Duodenal mucosa (tissue), 2 donors: ENCODE results near the gene TDP2.
"Not testable (repeated sequence)": the region's sequence is repeated elsewhere in the genome, so short reads cannot be mapped to it uniquely, and the experiment has no call there.

ENCODE experiments used
- H3K27ac ChIP-seq: one replicate; pipeline ENCODE4 v1.7.0; 2013; ENCODE audit warnings: low read depth, low read length
- H3K27me3 ChIP-seq, 2 donors: one replicate each; pipeline ENCODE4 v1.7.0; 2013; ENCODE audit warnings: low read length in 2 of 2, control low read depth in 1 of 2; ENCODE audit not compliant: insufficient read depth in 2 of 2, control insufficient read depth in 1 of 2
- H3K36me3 ChIP-seq, 2 donors: one replicate each; pipeline ENCODE4 v1.7.0; 2013; ENCODE audit warnings: low read length in 2 of 2, control low read depth in 1 of 2; ENCODE audit not compliant: insufficient read depth in 2 of 2, control insufficient read depth in 1 of 2
- H3K4me1 ChIP-seq, 2 donors: one replicate each; pipeline ENCODE4 v1.7.0; 2013; ENCODE audit warnings: low read length in 2 of 2, control low read depth in 1 of 2; ENCODE audit not compliant: insufficient read depth in 2 of 2, control insufficient read depth in 1 of 2
- H3K4me3 ChIP-seq, 2 donors: one replicate each; pipeline ENCODE4 v1.7.0; 2013; ENCODE audit warnings: low read length in 2 of 2, low read depth in 1 of 2
- H3K9ac ChIP-seq, 2 donors: one replicate each; pipeline ENCODE4 v1.7.0; 2013; ENCODE audit warnings: low read length in 2 of 2, low read depth in 1 of 2
- H3K9me3 ChIP-seq, 2 donors: one replicate each; pipeline ENCODE4 v1.7.0; 2013; ENCODE audit warnings: low read length in 2 of 2, control low read depth in 1 of 2; ENCODE audit not compliant: control insufficient read depth in 1 of 2

The TDP2 gene, protein sequence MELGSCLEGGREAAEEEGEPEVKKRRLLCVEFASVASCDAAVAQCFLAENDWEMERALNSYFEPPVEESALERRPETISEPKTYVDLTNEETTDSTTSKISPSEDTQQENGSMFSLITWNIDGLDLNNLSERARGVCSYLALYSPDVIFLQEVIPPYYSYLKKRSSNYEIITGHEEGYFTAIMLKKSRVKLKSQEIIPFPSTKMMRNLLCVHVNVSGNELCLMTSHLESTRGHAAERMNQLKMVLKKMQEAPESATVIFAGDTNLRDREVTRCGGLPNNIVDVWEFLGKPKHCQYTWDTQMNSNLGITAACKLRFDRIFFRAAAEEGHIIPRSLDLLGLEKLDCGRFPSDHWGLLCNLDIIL

DNA sequence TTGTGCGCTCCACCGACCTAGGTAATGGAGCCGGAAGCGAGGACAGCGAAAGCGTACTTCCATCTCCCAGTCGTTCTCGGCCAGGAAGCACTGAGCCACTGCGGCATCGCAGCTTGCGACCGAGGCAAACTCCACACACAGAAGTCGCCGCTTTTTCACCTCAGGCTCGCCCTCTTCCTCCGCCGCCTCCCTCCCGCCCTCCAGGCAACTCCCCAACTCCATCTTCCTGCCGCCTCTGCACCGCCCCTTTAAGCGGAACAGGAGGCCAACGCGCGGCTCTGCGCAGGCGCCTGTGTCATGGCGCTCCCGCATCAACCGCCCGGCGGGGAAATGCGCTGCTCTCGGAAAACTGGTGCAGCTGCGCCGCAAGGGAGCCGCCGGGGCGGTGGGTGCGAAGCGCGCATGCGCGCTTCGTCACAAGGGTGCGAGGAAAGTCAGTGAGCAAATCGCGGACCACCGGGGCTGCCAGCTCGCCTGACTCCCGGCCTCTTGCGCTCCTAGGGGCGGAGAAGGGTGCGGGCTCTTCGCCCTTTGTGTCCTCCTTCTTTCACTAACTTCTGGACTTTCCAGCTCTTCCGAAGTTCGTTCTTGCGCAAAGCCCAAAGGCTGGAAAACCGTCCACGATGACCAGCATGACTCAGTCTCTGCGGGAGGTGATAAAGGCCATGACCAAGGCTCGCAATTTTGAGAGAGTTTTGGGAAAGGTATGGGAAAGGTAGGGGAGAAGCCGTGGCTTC is at the start of gene TDP2, which contains the start of gene ACOT13:
TSS of gene TDP2 (minus strand) at position 259 of the 737 bp plus-strand sequence. CDS start at position 222, 37 bp downstream.
TSS of gene ACOT13 (plus strand) at position 437 of the 737 bp plus-strand sequence. CDS start at position 624, 187 bp downstream.
- Histone ChIP-seq H3K36me3 (peaks cover 0 to 15% of the 10 kb centered on the region in 2 donors), H3K27me3 (no peaks in the 10 kb centered on the region), H3K9me3 (peaks cover 2 to 9% of the 10 kb centered on the region in 2 donors), H3K9ac (peak within 1 kb of the TSS; percentile 92 to 100), H3K4me3 (peak within 1 kb of the TSS; percentile 95 to 96), H3K4me1 (peaks cover 29 to 43% of the 10 kb centered on the region in 2 donors), H3K27ac (peak within 1 kb of the TSS; percentile 88)

DNA sequence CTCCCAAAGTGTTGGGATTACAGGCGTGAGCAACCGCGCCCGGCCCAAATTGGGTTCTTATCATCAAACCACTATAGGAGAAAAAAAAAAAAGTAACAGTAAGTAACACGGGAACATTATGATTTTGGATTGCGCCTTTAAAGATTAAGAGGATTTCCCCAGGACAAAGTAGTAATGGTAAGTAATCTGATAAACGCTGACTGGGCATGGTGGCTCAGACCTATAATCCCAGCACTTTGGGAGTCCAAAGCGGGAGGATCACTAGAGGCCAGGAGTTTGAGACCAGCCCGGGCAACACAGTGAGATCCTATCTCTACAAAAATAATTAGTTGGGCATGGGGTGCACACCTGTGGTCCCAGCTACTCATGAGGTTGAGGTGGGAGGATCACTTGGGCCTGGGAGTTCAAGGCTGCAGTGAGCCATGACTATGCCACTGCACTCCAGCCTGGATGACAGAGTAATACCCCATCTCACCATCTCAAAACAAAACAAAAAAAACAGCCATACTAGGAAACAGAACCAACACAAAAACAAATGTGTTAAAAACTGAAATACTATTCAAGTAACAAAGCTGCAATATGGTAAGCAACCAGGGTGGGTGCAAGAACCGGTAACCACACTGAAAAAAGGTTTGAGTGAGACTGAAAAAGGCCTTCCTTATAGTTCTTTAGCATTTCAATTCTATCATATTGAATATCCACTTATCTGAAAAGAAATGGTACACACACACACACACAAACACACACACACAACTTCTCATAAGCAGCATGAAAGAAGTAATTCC is 44.0 kb upstream of the TDP2 start:
- H3K9ac ChIP-seq, result no peak overlapping the region
- H3K4me1 ChIP-seq, result peaks cover 10 to 20% of the 10 kb centered on the region in 2 donors
- no peaks in the 10 kb centered on the region for H3K27me3 ChIP-seq

DNA sequence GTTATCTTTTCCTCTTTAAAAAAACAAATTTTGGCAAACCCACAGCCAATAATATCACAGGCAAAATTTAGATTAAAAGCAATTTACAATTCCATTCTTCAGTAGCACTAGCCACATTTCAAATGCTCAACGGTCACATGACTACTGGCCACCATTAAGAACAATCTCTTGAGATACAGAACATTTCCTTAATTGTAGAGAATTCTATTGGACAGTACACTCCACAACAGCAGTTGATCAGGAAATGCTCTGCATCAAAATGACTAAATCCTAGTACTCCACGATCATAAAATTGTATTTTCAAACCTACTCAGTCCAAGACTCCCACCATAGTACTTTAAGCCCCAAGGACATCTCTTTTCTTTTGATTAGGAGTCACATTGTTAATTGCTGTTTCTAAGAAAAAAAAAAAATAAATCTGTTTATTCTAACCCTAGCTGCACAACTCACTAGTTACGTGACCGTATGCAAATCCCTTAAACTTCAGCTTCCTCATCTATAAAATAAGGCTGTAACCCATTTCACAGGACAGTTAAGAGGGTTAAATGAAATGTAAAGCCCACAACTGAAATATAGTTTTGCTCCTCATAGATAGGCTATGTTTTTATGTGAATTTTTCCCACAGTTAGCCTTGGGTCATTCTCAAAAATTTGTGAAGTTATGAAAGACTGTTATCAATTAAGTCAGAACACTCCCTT is 42.5 kb upstream of the TDP2 start:
- H3K4me1 ChIP-seq, result peaks cover 0 to 9% of the 10 kb centered on the region in 2 donors
- no peaks in the 10 kb centered on the region for H3K9me3 ChIP-seq
- H3K4me3 ChIP-seq, result no peak overlapping the region
- peaks cover 51 to 98% of the 10 kb centered on the region in 2 donors for H3K36me3 ChIP-seq
- H3K27me3 ChIP-seq, result no peaks in the 10 kb centered on the region
- no peak overlapping the region for H3K27ac ChIP-seq
- no peak overlapping the region for H3K9ac ChIP-seq

More for the DNA sequence above, 44.0 kb upstream of the TDP2 start:
- no peaks in the 10 kb centered on the region for H3K9me3 ChIP-seq
- no peak overlapping the region for H3K27ac ChIP-seq
- H3K36me3 ChIP-seq, result peaks cover 47 to 99% of the 10 kb centered on the region in 2 donors
- H3K4me3 ChIP-seq, result no peak overlapping the region

DNA sequence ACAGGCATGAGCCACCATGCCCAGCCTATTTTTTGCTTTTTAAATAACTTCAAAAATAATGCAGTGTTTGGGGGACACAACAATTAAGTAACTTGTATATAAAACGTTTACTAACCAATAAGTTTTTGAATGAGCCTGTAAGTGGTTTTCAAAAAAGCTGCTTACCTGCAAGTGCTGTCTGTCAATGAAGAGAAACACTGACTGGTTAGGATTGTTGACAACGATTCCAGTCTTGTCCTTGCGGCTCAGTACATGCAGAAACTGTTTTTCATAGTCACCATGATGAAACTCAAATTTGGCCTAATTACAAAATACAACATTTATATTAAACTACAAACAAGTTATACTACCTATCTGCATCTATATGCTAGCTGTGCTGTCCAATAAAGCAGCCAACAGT is 41.9 kb upstream of the TDP2 start:
- Histone ChIP-seq H3K9me3 (no peaks in the 10 kb centered on the region), H3K4me3 (no peak overlapping the region)

DNA sequence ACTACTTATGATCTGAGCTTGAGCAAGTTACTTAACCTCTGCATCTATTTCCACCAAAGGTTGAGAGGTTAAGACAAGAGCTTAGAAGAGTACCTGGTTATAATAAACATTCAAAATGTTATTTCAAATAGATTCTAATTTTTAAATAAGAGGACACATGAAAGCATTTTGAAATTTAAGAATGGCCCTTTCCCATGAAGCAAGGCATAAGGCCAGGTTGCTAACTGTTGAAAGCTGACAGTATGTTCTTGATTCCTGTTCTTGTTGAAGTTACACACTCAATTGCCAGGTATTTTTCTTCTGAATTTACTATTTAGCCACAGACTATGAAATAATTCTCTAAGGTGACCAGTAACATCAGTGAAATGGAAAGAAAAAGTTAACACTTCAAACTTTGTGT is 37.8 kb upstream of the TDP2 start:
- Histone ChIP-seq H3K9ac (no peak overlapping the region), H3K4me1 (no peaks in the 10 kb centered on the region)

More for the DNA sequence above, 41.9 kb upstream of the TDP2 start:
- Histone ChIP-seq H3K4me1 (peaks cover 0 to 9% of the 10 kb centered on the region in 2 donors), H3K27ac (no peak overlapping the region), H3K9ac (no peak overlapping the region), H3K36me3 (peaks cover 46 to 98% of the 10 kb centered on the region in 2 donors), H3K27me3 (no peaks in the 10 kb centered on the region)

DNA sequence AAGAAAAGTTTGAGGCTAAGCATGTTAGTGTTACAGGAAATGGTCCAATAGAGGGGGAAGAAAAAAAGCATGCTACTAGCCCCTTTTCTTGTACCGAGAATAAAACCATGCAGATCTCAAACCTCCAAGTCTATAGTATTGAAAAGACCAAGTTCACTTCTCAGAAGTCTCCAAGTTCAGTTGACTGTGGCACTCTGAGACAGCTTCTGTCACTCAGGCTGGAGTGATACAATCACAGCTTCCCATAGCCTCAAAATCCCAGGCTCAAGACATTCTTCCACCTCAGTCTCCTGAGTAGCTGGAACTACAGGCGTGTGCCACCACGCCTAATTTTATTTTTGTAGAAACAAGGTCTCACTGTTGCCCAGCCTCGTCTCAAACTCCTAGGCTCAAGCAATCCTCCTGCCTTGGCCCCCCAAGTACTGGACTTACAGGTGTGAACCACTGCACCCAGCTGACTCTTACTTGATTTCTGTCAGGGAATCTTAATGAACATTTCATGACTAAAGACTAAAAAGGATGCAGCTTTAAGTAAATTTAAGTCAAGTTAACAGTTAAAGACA is 36.1 kb upstream of the TDP2 start:
- peaks cover 30 to 58% of the 10 kb centered on the region in 2 donors for H3K36me3 ChIP-seq
- H3K4me3 ChIP-seq, result no peak overlapping the region
- H3K9ac ChIP-seq, result no peak overlapping the region
- H3K27ac ChIP-seq, result no peak overlapping the region
- H3K27me3 ChIP-seq, result no peaks in the 10 kb centered on the region
- H3K4me1 ChIP-seq, result no peaks in the 10 kb centered on the region
- no peaks in the 10 kb centered on the region for H3K9me3 ChIP-seq

More for the DNA sequence above, 37.8 kb upstream of the TDP2 start:
- Histone ChIP-seq H3K9me3 (no peaks in the 10 kb centered on the region), H3K27me3 (no peaks in the 10 kb centered on the region), H3K36me3 (peaks cover 40 to 74% of the 10 kb centered on the region in 2 donors), H3K27ac (no peak overlapping the region), H3K4me3 (no peak overlapping the region)

DNA sequence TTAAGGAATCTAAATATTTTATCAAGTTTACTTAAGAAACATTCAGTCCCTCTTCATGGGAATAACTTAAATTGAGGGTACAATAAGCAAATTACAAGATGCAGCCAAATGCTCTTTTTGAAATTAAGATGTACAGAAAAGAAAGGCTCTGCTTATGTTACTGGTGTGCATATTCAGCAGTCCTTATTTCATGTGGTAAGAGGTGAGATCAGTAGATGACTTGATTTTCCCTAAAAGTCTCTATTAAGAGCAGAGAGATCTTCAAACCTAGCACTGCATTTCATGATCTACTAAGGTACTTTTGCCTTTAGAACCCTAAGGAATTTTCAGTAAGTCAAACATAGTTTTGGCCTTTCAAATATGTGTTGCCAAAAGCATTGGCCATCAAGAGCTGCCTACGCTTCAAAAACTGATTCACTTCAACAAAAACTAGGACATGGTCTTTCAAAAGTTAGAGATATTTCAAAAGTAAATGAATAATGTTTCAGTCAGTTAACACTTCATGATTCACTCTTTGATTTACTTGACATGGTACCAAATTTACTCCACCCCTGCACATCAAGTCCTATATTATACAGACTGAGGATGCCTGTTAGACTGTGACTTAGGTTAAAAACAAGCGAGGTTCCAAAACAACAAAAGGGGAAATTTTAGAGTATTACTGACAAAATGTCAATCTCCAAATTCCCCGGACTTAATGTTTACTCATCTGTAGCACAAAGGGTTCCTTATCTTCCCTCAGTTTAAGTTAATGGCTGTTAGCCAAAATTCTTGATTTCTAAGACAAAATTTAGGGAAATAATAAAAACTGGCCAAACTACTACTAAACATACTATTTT is 33.0 kb upstream of the TDP2 start:
- H3K9me3 ChIP-seq, result no peaks in the 10 kb centered on the region
- no peak overlapping the region for H3K9ac ChIP-seq
- H3K4me3 ChIP-seq, result no peak overlapping the region
- H3K36me3 ChIP-seq, result peaks cover 13 to 29% of the 10 kb centered on the region in 2 donors
- no peak overlapping the region for H3K27ac ChIP-seq
- no peaks in the 10 kb centered on the region for H3K4me1 ChIP-seq
- no peaks in the 10 kb centered on the region for H3K27me3 ChIP-seq

DNA sequence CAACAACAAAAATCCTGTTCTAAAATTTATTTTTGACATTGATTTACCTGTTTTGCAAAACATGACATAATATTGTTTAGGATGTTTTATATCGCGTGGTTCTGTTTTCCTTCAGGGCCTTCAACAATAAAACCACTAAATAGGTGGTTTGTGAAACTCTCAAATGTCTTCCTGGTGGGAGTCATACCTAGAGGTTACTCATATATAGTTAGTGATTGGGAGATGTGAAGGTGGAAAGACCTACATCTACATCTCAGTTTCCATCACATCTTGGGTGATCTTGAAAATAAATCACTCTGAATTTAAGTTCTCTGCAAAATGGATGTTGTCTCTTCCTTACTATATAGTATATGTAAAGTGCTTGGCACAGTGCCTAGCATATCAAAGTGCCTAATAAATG is 29.4 kb upstream of the TDP2 start:
- Histone ChIP-seq H3K36me3 (no peaks in the 10 kb centered on the region), H3K27ac (no peak overlapping the region), H3K27me3 (no peaks in the 10 kb centered on the region), H3K4me1 (no peaks in the 10 kb centered on the region), H3K9me3 (no peaks in the 10 kb centered on the region), H3K9ac (no peak overlapping the region), H3K4me3 (no peak overlapping the region)

DNA sequence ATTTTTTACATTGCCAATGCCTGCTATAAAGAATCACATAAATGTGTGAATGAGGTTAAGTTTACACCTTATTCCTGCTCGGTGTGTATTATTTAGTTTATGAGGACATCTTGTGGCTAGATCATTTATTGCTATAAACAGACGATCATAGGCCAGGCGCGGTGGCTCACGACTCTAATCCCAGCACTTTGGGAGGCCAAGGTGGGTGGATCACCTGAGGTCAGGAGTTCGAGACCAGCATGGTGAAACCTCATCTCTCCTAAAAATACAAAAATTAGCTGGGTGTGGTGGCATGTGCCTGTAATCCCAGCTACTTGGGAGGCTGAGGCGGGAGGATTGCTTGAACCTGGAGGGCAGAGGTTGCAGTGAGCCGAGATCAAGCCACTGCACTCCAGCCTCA is 28.9 kb upstream of the TDP2 start:
- H3K36me3 ChIP-seq, H3K27me3 ChIP-seq, H3K9me3 ChIP-seq, H3K4me3 ChIP-seq, H3K9ac ChIP-seq, H3K4me1 ChIP-seq, H3K27ac ChIP-seq: not testable (repeated sequence)
